K562 (cell line): Measurements from ENCODE around the gene STON1. TPM values are rescaled to one million over a fixed set of nuclear protein-coding genes. Genes with fewer than 3 reads are reported as not detected.

Source experiments
- ARID2 ChIP-seq: fragments of 450-650 bp; IDR thresholded peaks from 2 replicates; pipeline ENCODE4 v1.6.1; 2017; ENCODE audit warnings: antibody characterized with exemption, mild to moderate bottlenecking
- BCL6 ChIP-seq: fragments of 250-450 bp; sonication (Bioruptor Pico); IDR thresholded peaks from 2 replicates; pipeline ENCODE4 v1.4.0; 2020
- ELF2 ChIP-seq: fragments of 250-450 bp; sonication (Bioruptor Pico); IDR thresholded peaks from 2 replicates; pipeline ENCODE4 v1.5.0; 2021; ENCODE audit warnings: mild to moderate bottlenecking
- FOXA1 ChIP-seq: fragments of 450-650 bp; IDR thresholded peaks from 2 replicates; pipeline ENCODE4 v1.6.1; 2016; ENCODE audit warnings: mild to moderate bottlenecking, borderline replicate concordance
- HMG20B ChIP-seq: fragments of 250-450 bp; sonication (Bioruptor Pico); IDR thresholded peaks from 2 replicates; pipeline ENCODE4 v1.5.0; 2021; ENCODE audit warnings: mild to moderate bottlenecking
- MAZ ChIP-seq, 2 experiments: fragments of 450-650 bp in 1 of 2; sonication (generic) in 1 of 2; formaldehyde crosslinking; IDR thresholded peaks in 1 of 2; conservative IDR thresholded peaks in 1 of 2; 2 replicates each; pipeline versions ENCODE4 v1.4.0 to v1.5.0; 2020; ENCODE audit warnings: mild to moderate bottlenecking in 1 of 2, missing genetic modification reagents in 1 of 2
- MCM5 ChIP-seq: fragments of 450-650 bp; IDR thresholded peaks from 2 replicates; pipeline ENCODE4 v1.6.1; 2016; ENCODE audit warnings: low read depth
- SNRNP70 ChIP-seq: fragments of 200-400 bp; formaldehyde crosslinking; optimal IDR thresholded peaks from 2 replicates; pipeline ENCODE3; 2017; ENCODE audit warnings: low read depth, low read length
- TFAM ChIP-seq: fragments of 250-450 bp; sonication (Bioruptor Pico); conservative IDR thresholded peaks from 2 replicates; pipeline ENCODE4 v1.5.0; 2021; ENCODE audit warnings: mild to moderate bottlenecking, moderate library complexity
- ZBTB11 ChIP-seq, 3 experiments: fragments of 200-800 bp in 1 of 3; fragments of 250-450 bp in 1 of 3; fragments of 450-650 bp in 1 of 3; sonication (Bioruptor Pico) in 1 of 3; sonication (Bioruptor generic) in 1 of 3; formaldehyde crosslinking in 1 of 3; IDR thresholded peaks; 2 replicates each; pipeline versions ENCODE4 v1.6.1 to v1.8.0; 2016 to 2022; ENCODE audit warnings: mild to moderate bottlenecking in 2 of 3, missing genetic modification characterization in 2 of 3, missing compliant biosample characterization in 1 of 3, moderate library complexity in 1 of 3
- ZBTB17 ChIP-seq: fragments of 450-650 bp; formaldehyde crosslinking; IDR thresholded peaks from 2 replicates; pipeline ENCODE4 v1.4.0; 2020; ENCODE audit warnings: mild to moderate bottlenecking
- ZNF408 ChIP-seq: fragments of 250-450 bp; sonication (Bioruptor Pico); IDR thresholded peaks from 2 replicates; pipeline ENCODE4 v1.4.0; 2020; ENCODE audit warnings: low read depth, mild to moderate bottlenecking, moderate library complexity
- ZNF511 ChIP-seq: sonication (generic); formaldehyde crosslinking; IDR thresholded peaks from 2 replicates; pipeline ENCODE4 v1.8.0; 2022; ENCODE audit warnings: mild to moderate bottlenecking, missing genetic modification reagents
- ZNF561 ChIP-seq: fragments of 450-650 bp; formaldehyde crosslinking; conservative IDR thresholded peaks from 2 replicates; pipeline ENCODE4 v1.4.0; 2020; ENCODE audit warnings: mild to moderate bottlenecking, moderate library complexity
- ZNF589 ChIP-seq: fragments of 200-800 bp; sonication (Bioruptor generic); IDR thresholded peaks from 2 replicates; pipeline ENCODE4 v1.6.1; 2016; ENCODE audit warnings: low read depth, missing genetic modification characterization, missing compliant biosample characterization
- ZNF695 ChIP-seq: fragments of 450-650 bp; formaldehyde crosslinking; IDR thresholded peaks from 2 replicates; pipeline ENCODE4 v1.4.0; 2020; ENCODE audit warnings: mild to moderate bottlenecking, moderate library complexity
- ZNF780A ChIP-seq: fragments of 250-450 bp; sonication (Bioruptor Pico); IDR thresholded peaks from 2 replicates; pipeline ENCODE4 v1.5.0; 2021; ENCODE audit warnings: mild to moderate bottlenecking
- ZSCAN32 ChIP-seq: fragments of 450-650 bp; formaldehyde crosslinking; IDR thresholded peaks from 2 replicates; pipeline ENCODE4 v1.4.0; 2020; ENCODE audit warnings: mild to moderate bottlenecking, moderate library complexity
- polyA plus RNA-seq, 8 experiments: library from polyadenylated mRNA; depleted of rRNA in 4 of 8; stranded (reverse) in 5 of 8; unstranded in 3 of 8; fragments of >200 nt; fragmentation: Nextera tagmentation in 2 of 8; fragmentation: Illumina TruSeq in 1 of 8; extraction: Ambion mirVana in 2 of 8; extraction: Trizol in 1 of 8; gene quantifications; 2 replicates each; pipeline versions ENCODE4 v1.2.1 to v1.2.3, GENCODE V29; 2011 to 2014; ENCODE audit warnings: inconsistent platforms in 1 of 8, missing spikeins in 1 of 8
- total RNA-seq, 7 experiments: library from RNA; depleted of rRNA in 6 of 7; stranded (reverse); fragments of >200 nt in 6 of 7; fragmentation: Illumina TruSeq in 2 of 7; extraction: Trizol in 2 of 7; gene quantifications; 2 replicates each; pipeline versions ENCODE4 v1.2.1 to v1.2.3, GENCODE V29; 2011 to 2021; ENCODE audit warnings: low replicate concordance in 1 of 7
- TF ChIP-seq, protein P1 (sequence below), 2 experiments: IDR thresholded peaks; 2 replicates each; pipeline ENCODE4 v1.6.1; 2011; ENCODE audit warnings: borderline replicate concordance in 1 of 2, control low read depth in 1 of 2, low read depth in 1 of 2, low read length in 1 of 2, mild to moderate bottlenecking in 1 of 2, mixed read lengths in 1 of 2, moderate library complexity in 1 of 2; ENCODE audit not compliant: insufficient read depth in 1 of 2, insufficient read length in 1 of 2, poor library complexity in 1 of 2, severe bottlenecking in 1 of 2; ENCODE audit errors: extremely low read depth in 1 of 2

The STON1 gene
- total and polyA plus RNA-seq, 9 of the 15 experiments (the other 6 are each of a cell fraction or from before 2014, with no cell fraction given) = 0.07 to 1.2 (median 0.55) TPM

- TF ChIP-seq SNRNP70 = no peak
- TF ChIP-seq ZNF511 = no peak
- TF ChIP-seq FOXA1 = peak; percentile 37; the same call in 1 of the 2 replicates
- no peak for TF ChIP-seq HMG20B
- TF ChIP-seq ARID2 = no peak
- TF ChIP-seq, protein P1, sequence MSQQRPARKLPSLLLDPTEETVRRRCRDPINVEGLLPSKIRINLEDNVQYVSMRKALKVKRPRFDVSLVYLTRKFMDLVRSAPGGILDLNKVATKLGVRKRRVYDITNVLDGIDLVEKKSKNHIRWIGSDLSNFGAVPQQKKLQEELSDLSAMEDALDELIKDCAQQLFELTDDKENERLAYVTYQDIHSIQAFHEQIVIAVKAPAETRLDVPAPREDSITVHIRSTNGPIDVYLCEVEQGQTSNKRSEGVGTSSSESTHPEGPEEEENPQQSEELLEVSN (IDR thresholded peaks at IDR 0.05; ENCODE audit: borderline replicate concordance in 1 of 2, extremely low read depth in 1 of 2, insufficient read depth in 1 of 2, insufficient read length in 1 of 2, low read depth in 1 of 2, low read length in 1 of 2, poor library complexity in 1 of 2, severe bottlenecking in 1 of 2) = no peak
- no peak for TF ChIP-seq ZNF780A (CRISPR knock-in tag)
- no peak for TF ChIP-seq ZSCAN32 (CRISPR knock-in tag)
- no peak for TF ChIP-seq ZNF408 (CRISPR knock-in tag)
- no peak for TF ChIP-seq ZNF561 (CRISPR knock-in tag)
- no peak; a peak in 1 of 4 replicates for TF ChIP-seq MAZ (CRISPR knock-in tag; conservative IDR thresholded peaks at IDR 0.05 in 1 of 2, IDR thresholded peaks at IDR 0.05 in 1 of 2)
- no peak for TF ChIP-seq ELF2
- no peak for TF ChIP-seq TFAM (CRISPR knock-in tag)
- TF ChIP-seq MCM5 = no peak
- TF ChIP-seq ZBTB11 (CRISPR knock-in tag; IDR thresholded peaks at IDR 0.05) = no peak
- peak; percentile 58; the same call in 1 of the 2 replicates for TF ChIP-seq ZBTB17
- TF ChIP-seq ZNF695 (CRISPR knock-in tag) = no peak
- no peak; the same call in 1 of the 2 replicates for TF ChIP-seq BCL6
- peak; percentile 79 for TF ChIP-seq ZNF589 (CRISPR knock-in tag)
Observed at GRCh38 chr2:48508461-48509124, 21.4 kb upstream of the STON1 start (continued).
